Mucosa of rectum (tissue), 2 donors: ENCODE measurements around the gene MCCD1.

Source experiments
- H3K27ac ChIP-seq, 2 donors: one replicate each; pipeline ENCODE4 v1.7.0; 2013; ENCODE audit warnings: inconsistent platforms in 2 of 2, low read depth in 2 of 2, low read length in 2 of 2
- H3K27me3 ChIP-seq, 2 donors: one replicate each; pipeline ENCODE4 v1.7.0; 2013; ENCODE audit warnings: low read length in 2 of 2; ENCODE audit not compliant: control insufficient read depth in 2 of 2, insufficient read depth in 2 of 2
- H3K36me3 ChIP-seq, 2 donors: one replicate each; pipeline ENCODE4 v1.7.0; 2013; ENCODE audit warnings: low read length in 2 of 2; ENCODE audit not compliant: control insufficient read depth in 2 of 2, insufficient read depth in 2 of 2
- H3K4me1 ChIP-seq, 2 donors: one replicate each; pipeline ENCODE4 v1.7.0; 2013; ENCODE audit warnings: low read length in 2 of 2, mild to moderate bottlenecking in 1 of 2; ENCODE audit not compliant: control insufficient read depth in 2 of 2, insufficient read depth in 2 of 2
- H3K4me3 ChIP-seq, 2 donors: one replicate each; pipeline ENCODE4 v1.7.0; 2013; ENCODE audit warnings: low read length in 2 of 2
- H3K9ac ChIP-seq, 2 donors: one replicate each; pipeline ENCODE4 v1.7.0; 2013; ENCODE audit warnings: low read length in 2 of 2, low read depth in 1 of 2, mild to moderate bottlenecking in 1 of 2
- H3K9me3 ChIP-seq, 2 donors: one replicate each; pipeline ENCODE4 v1.7.0; 2013; ENCODE audit warnings: low read length in 2 of 2; ENCODE audit not compliant: control insufficient read depth in 2 of 2
- donor health status: healthy.
- donor health status: Normal muscosa, but diverticular disease.

MCCD1 gene

DNA sequence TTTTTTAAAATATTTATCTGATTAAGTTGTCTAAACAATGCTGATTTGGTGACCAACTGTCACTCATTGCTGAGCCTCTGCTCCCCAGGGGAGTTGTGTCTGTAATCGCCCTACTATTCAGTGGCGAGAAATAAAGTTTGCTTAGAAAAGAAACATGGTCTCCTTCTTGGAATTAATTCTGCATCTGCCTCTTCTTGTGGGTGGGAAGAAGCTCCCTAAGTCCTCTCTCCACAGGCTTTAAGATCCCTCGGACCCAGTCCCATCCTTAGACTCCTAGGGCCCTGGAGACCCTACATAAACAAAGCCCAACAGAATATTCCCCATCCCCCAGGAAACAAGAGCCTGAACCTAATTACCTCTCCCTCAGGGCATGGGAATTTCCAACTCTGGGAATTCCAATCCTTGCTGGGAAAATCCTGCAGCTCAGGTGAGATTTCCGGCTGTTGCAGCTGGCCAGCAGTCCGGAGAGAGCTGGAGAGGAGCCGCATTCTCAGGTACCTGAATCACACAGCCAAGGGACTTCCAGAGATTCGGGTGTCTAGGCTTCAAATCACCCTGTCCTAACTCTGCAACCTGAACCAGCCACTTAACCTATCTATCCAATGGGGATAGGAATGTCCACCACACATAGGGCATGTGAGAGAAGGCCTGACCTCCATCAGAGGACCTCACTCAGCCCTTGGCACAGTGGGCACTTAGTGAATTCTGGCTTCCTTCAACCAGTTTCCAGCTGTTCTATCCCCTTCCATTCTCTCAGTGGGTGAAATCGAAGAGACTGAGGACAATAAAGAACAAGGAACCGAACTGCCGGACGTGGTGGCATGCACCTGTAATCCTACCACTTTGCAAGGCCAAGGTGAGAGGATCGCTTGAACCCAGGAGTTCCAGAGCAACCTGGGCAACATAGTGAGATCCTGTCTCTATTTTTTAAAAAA, 49.7 kb downstream of the MCCD1 start:
- Histone ChIP-seq H3K36me3 (no peaks in the 10 kb centered on the region), H3K9me3 (no peaks in the 10 kb centered on the region), H3K27ac (no peak overlapping the region), H3K27me3 (peaks cover 7 to 14% of the 10 kb centered on the region in 2 donors), H3K4me3 (no peak overlapping the region), H3K9ac (no peak overlapping the region), H3K4me1 (peaks cover 12 to 13% of the 10 kb centered on the region in 2 donors)

DNA sequence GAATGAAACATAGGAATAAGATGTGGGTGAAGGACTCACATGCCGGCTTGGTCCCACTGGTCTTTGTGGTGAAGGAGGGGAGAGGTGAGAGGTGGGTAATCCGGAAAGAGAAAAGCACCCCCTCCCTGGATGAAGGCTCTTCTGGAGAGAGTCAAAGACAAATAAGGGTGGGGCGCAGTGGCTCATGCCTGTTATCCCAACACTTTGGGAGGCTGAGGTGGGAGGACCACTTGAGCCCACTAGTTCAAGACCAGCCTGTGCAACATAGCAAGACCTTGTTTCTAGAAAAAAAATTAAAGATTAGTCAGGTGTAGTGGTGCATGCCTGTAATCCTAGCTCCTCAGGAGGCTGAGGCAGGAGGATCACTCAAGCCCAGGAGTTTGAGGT, 50.4 kb downstream of the MCCD1 start:
- Histone ChIP-seq H3K4me3 (no peak overlapping the region), H3K27me3 (peaks cover 7 to 14% of the 10 kb centered on the region in 2 donors), H3K4me1 (peaks cover 12 to 13% of the 10 kb centered on the region in 2 donors), H3K36me3 (no peaks in the 10 kb centered on the region), H3K9me3 (no peaks in the 10 kb centered on the region), H3K27ac (no peak overlapping the region), H3K9ac (no peak overlapping the region)
